SK-N-SH (cell line): Measurements from ENCODE around the gene LCNL1. TPM values are rescaled to one million over a fixed set of nuclear protein-coding genes. Genes with fewer than 3 reads are reported as not detected.

ENCODE experiments used
- CTCF ChIA-PET: fragments of 300-600, 350-600 bp; formaldehyde crosslinking; extraction: SDS; loops from one replicate; lab custom pipeline; 2021; lab: Yijun Ruan, JAX
- POLR2A ChIA-PET: fragments of 350-600 bp; sonication (Branson Sonifier 250); formaldehyde crosslinking; extraction: SDS; loops from one replicate; lab custom pipeline; 2020; ENCODE audit warnings: antibody characterized with exemption, inconsistent platforms; lab: Yijun Ruan, JAX
- DNase-seq: peaks from one replicate; pipeline ENCODE4 v3.0.0; 2012
- H2AFZ ChIP-seq: fragments of 200-600 bp; sonication (generic); 2 replicates; pipeline ENCODE4 v1.8.1; 2016; ENCODE audit warnings: antibody characterized with exemption, mild to moderate bottlenecking, low read depth
- H3F3A ChIP-seq: fragments of 200-600 bp; sonication (generic); replicated peaks from 2 replicates; pipeline ENCODE3; 2016; ENCODE audit warnings: antibody characterized with exemption, mild to moderate bottlenecking; ENCODE audit not compliant: insufficient read depth
- H3K27ac ChIP-seq, 2 experiments: fragments of 200-500 bp in 1 of 2; fragments of 200-600 bp in 1 of 2; sonication (Bioruptor generic) in 1 of 2; sonication (generic), shearing (Covaris generic) in 1 of 2; 2 replicates each; pipeline versions ENCODE4 v1.5.1 to v1.6.1; 2014 to 2016; ENCODE audit warnings: low read depth in 2 of 2, inconsistent platforms in 1 of 2, low read length in 1 of 2, mild to moderate bottlenecking in 1 of 2, mixed read lengths in 1 of 2
- H3K27me3 ChIP-seq: fragments of 200-600 bp; sonication (generic), shearing (Covaris generic); 2 replicates; pipeline ENCODE4 v1.6.1; 2016; ENCODE audit warnings: mixed run types; ENCODE audit not compliant: insufficient read depth
- H3K36me3 ChIP-seq, 2 experiments: fragments of 200-500 bp in 1 of 2; fragments of 200-600 bp in 1 of 2; sonication (Bioruptor generic) in 1 of 2; sonication (generic) in 1 of 2; replicated peaks in 1 of 2; 2 replicates each; pipeline versions ENCODE3 to v1.5.1; 2014 to 2016; ENCODE audit warnings: low read length in 1 of 2, mild to moderate bottlenecking in 1 of 2; ENCODE audit not compliant: insufficient read depth in 2 of 2, control insufficient read depth in 1 of 2
- H3K4me1 ChIP-seq, 2 experiments: fragments of 200-500 bp in 1 of 2; fragments of 200-600 bp in 1 of 2; sonication (Bioruptor generic) in 1 of 2; sonication (generic), shearing (Covaris generic) in 1 of 2; 2 replicates each; pipeline versions ENCODE4 v1.5.1 to v1.6.1; 2014 to 2016; ENCODE audit warnings: low read depth in 1 of 2, low read length in 1 of 2, mixed run types in 1 of 2; ENCODE audit not compliant: insufficient read depth in 2 of 2, control insufficient read depth in 1 of 2
- H3K4me2 ChIP-seq: fragments of 200-600 bp; sonication (generic), shearing (Covaris generic); 2 replicates; pipeline ENCODE4 v1.6.1; 2017; ENCODE audit warnings: mixed run types
- H3K4me3 ChIP-seq, 2 experiments: fragments of 200-500 bp in 1 of 2; fragments of 200-600 bp in 1 of 2; sonication (Bioruptor generic) in 1 of 2; sonication (generic), shearing (Covaris generic) in 1 of 2; 2 replicates each; pipeline versions ENCODE4 v1.5.1 to v1.8.1; 2014 to 2016; ENCODE audit warnings: low read depth in 2 of 2, inconsistent platforms in 1 of 2, low read length in 1 of 2, mild to moderate bottlenecking in 1 of 2, mixed read lengths in 1 of 2, moderate library complexity in 1 of 2
- H3K79me2 ChIP-seq: fragments of 200-600 bp; sonication (generic); 2 replicates; pipeline ENCODE4 v1.8.1; 2017; ENCODE audit warnings: mild to moderate bottlenecking; ENCODE audit not compliant: insufficient read depth
- H3K9ac ChIP-seq: fragments of 200-600 bp; sonication (generic); 2 replicates; pipeline ENCODE4 v1.6.1; 2017; ENCODE audit warnings: mixed run types
- H3K9me2 ChIP-seq: fragments of 200-600 bp; sonication (generic); 2 replicates; pipeline ENCODE4 v1.6.1; 2017; ENCODE audit warnings: mixed run types
- H3K9me3 ChIP-seq: fragments of 200-600 bp; sonication (generic); 2 replicates; pipeline ENCODE4 v1.6.1; 2017; ENCODE audit warnings: mixed run types, mild to moderate bottlenecking, moderate library complexity
- H4K20me1 ChIP-seq: fragments of 200-600 bp; sonication (generic); 2 replicates; pipeline ENCODE4 v1.6.1; 2017; ENCODE audit warnings: mild to moderate bottlenecking, mixed run types; ENCODE audit not compliant: insufficient read depth
- CHD2 ChIP-seq: fragments of 150-350 bp; IDR thresholded peaks from 2 replicates; pipeline ENCODE4 v1.6.1; 2018; ENCODE audit warnings: low read length; ENCODE audit not compliant: partially characterized antibody
- CTCF ChIP-seq: fragments of 200-600 bp; sonication (generic); IDR thresholded peaks from 2 replicates; pipeline ENCODE4 v1.6.1; 2017; ENCODE audit warnings: antibody characterized with exemption, mild to moderate bottlenecking, moderate library complexity
- FOXJ3 ChIP-seq: sonication (generic); formaldehyde crosslinking; IDR thresholded peaks from 2 replicates; pipeline ENCODE4 v1.5.1; 2020; ENCODE audit warnings: mild to moderate bottlenecking, missing genetic modification reagents
- RAD21 ChIP-seq: IDR thresholded peaks from 2 replicates; pipeline ENCODE4 v1.6.1; 2012; ENCODE audit warnings: mild to moderate bottlenecking, low read length
- RCOR1 ChIP-seq: fragments of 150-350 bp; IDR thresholded peaks from 2 replicates; pipeline ENCODE4 v1.6.1; 2017; ENCODE audit warnings: antibody characterized with exemption, low read length
- SMC3 ChIP-seq: IDR thresholded peaks from 2 replicates; pipeline ENCODE4 v1.6.1; 2012; ENCODE audit warnings: low read depth, low read length, improper control_type of control experiment
- WGBS: methylation state at CpG from one replicate; pipeline ENCODE4 v1.1.6; 2017; ENCODE audit warnings: low lambda C conversion rate; 5-methylcytosine and 5-hydroxymethylcytosine counted together
- polyA plus RNA-seq, 3 experiments: library from polyadenylated mRNA; depleted of rRNA; stranded (reverse); fragments of >200 nt; gene quantifications; 2 replicates each; pipeline ENCODE4 v1.2.3, GENCODE V29; 2012

The LCNL1 gene
- polyA plus RNA-seq, 1 of the 3 experiments (the other 2 are of a cell fraction) = not detected

DNA sequence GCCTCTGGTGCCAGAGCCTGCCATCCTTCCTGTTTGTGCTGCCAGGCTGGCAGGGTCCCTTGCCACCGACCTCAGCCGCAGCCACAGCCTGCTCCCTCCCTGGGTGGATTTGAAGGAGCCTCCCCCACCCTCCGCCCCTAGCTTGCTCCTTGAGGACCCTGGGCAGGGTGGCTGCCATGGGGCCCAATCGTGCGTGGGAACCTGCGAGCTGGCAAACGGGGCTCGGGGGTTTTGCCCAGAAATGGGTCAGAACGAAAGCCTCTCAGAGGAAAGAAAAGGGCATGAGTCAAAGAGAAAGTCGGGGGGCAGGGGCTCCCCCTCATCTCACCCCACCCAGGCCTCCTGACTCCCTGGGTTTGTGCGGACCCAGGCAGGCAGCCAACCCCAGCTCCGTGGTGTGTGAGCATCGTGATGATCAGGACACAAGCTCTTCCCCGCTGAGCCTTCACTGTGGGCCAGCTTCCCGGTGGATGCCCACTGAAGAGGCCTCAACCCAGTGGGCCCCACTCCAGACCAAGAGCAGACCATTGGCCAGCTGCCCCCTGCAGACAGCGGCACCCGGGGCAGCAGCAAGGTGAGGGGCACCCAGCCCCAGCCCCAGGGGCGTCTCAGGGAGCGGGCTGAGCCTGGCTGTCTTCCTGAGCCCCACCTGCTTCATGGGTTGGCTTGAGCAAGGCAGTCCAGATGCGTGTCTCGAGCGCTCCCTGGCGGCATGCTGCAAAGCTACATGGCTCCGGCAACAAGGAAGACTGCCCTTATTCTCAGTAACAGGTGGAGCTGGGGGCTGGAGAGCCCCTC lies 52.1 kb downstream of the LCNL1 start:
- peaks cover 0 to 16% of the 10 kb centered on the region in 2 experiments for H3K36me3 ChIP-seq
- TF ChIP-seq SMC3 (peak; percentile 90), RCOR1 (peak; percentile 35; the same call in 1 of the 2 replicates), RAD21 (peak; percentile 85), CTCF (peak; percentile 81), CHD2 (no peak), FOXJ3 (CRISPR knock-in tag) (0 out of 2 replicates have a peak, but pooled peaks have one; percentile 21)
- TF ChIP-seq, all 33 proteins: peak for 5
- Histone ChIP-seq H3K27me3 (no peaks in the 10 kb centered on the region), H3K4me3 (peak overlapping the region in 1 of 2 experiments; percentile 20; a peak in 1 of 4 replicates), H3K4me2 (peak overlapping the region; percentile 8; the same call in 1 of the 2 replicates), H3K9me2 (no peaks in the 10 kb centered on the region), H3K4me1 (peaks cover 0 to 21% of the 10 kb centered on the region in 2 experiments; a peak in 1 of 4 replicates), H3K79me2 (no peaks in the 10 kb centered on the region), H3K27ac (peak overlapping the region in 1 of 2 experiments; percentile 39; a peak in 1 of 4 replicates), H4K20me1 (no peaks in the 10 kb centered on the region), H3K9me3 (no peaks in the 10 kb centered on the region), H2AFZ (no peak overlapping the region), H3K9ac (no peak overlapping the region), H3F3A (peaks cover 4% of the 10 kb centered on the region)
- CTCF ChIA-PET = interaction anchor here (0.6 to 15.1 kb wide), 50 partner anchors 10 to 274 kb away, joined by 3 to 350 read pairs (median 5); partner anchors contain the start of genes AJM1, C8G, CCDC183 and CLIC3
- POLR2A ChIA-PET = interaction anchor here (1.5 to 1.9 kb wide), 3 partner anchors 10 to 87 kb away, joined by 6 to 13 read pairs (median 8); partner anchors contain the start of gene NPDC1
- DNase-seq = peak; percentile 93
- WGBS = 25% methylated on average over 13 of the region's 24 CpGs

Other genes with a start within 250 kb of the LCNL1 start
- gene LCN10, start 240.1 kb upstream of the LCNL1 start, polyA plus RNA-seq (2012; rRNA removed) = not detected in 2 replicates
- not detected in 2 replicates for gene LCN6, start 234.5 kb upstream of the LCNL1 start, polyA plus RNA-seq (2012; rRNA removed)
- gene LCN8, start 224.8 kb upstream of the LCNL1 start, polyA plus RNA-seq (2012; rRNA removed) = not detected in 2 replicates
- gene LCN15, start 218.5 kb upstream of the LCNL1 start, polyA plus RNA-seq (2012; rRNA removed) = 0.08 TPM in 1 of 2 replicates, not detected in the other
- gene TMEM141, start 191.6 kb upstream of the LCNL1 start, polyA plus RNA-seq (2012; rRNA removed) = 112 and 135 TPM in 2 replicates
- gene CCDC183, start 186.7 kb upstream of the LCNL1 start, polyA plus RNA-seq (2012; rRNA removed) = 5.3 and 6.8 TPM in 2 replicates
- gene RABL6, start 175.0 kb upstream of the LCNL1 start, polyA plus RNA-seq (2012; rRNA removed) = 40.0 and 43.6 TPM in 2 replicates
- 2.4 and 2.6 TPM in 2 replicates for gene AJM1, start 140.5 kb upstream of the LCNL1 start, polyA plus RNA-seq (2012; rRNA removed)
- gene PHPT1, start 133.6 kb upstream of the LCNL1 start, polyA plus RNA-seq (2012; rRNA removed) = 338 and 517 TPM in 2 replicates
- gene MAMDC4, start 130.6 kb upstream of the LCNL1 start, polyA plus RNA-seq (2012; rRNA removed) = 4.2 and 5.0 TPM in 2 replicates
- gene EDF1, start 116.7 kb upstream of the LCNL1 start, polyA plus RNA-seq (2012; rRNA removed) = 756 and 1,070 TPM in 2 replicates
- 13.3 and 15.4 TPM in 2 replicates for gene TRAF2, start 96.5 kb upstream of the LCNL1 start, polyA plus RNA-seq (2012; rRNA removed)
- gene FBXW5, start 38.3 kb upstream of the LCNL1 start, polyA plus RNA-seq (2012; rRNA removed) = 78.9 and 85.5 TPM in 2 replicates
- 0.28 and 0.49 TPM in 2 replicates for gene C8G, start 37.8 kb upstream of the LCNL1 start, polyA plus RNA-seq (2012; rRNA removed)
- 0.87 and 1.1 TPM in 2 replicates for gene LCN12, start 30.7 kb upstream of the LCNL1 start, polyA plus RNA-seq (2012; rRNA removed)
- not detected in 2 replicates for gene PTGDS, start 5.5 kb upstream of the LCNL1 start, polyA plus RNA-seq (2012; rRNA removed)
- gene PAXX, start 9.4 kb downstream of the LCNL1 start, polyA plus RNA-seq (2012; rRNA removed) = 37.8 and 52.9 TPM in 2 replicates
- gene CLIC3, start 13.6 kb downstream of the LCNL1 start, polyA plus RNA-seq (2012; rRNA removed) = 0.60 and 1.0 TPM in 2 replicates
- gene ABCA2, start 45.2 kb downstream of the LCNL1 start, polyA plus RNA-seq (2012; rRNA removed) = 26.0 and 34.7 TPM in 2 replicates
- not detected in 2 replicates for gene FUT7, start 49.1 kb downstream of the LCNL1 start, polyA plus RNA-seq (2012; rRNA removed)
- gene NPDC1, start 63.2 kb downstream of the LCNL1 start, polyA plus RNA-seq (2012; rRNA removed) = 47.4 and 48.1 TPM in 2 replicates
- gene ENTPD2, start 71.1 kb downstream of the LCNL1 start, polyA plus RNA-seq (2012; rRNA removed) = not detected in 2 replicates
- gene SAPCD2, start 87.6 kb downstream of the LCNL1 start, polyA plus RNA-seq (2012; rRNA removed) = 4.6 and 6.0 TPM in 2 replicates
- 3.2 and 5.6 TPM in 2 replicates for gene UAP1L1, start 94.5 kb downstream of the LCNL1 start, polyA plus RNA-seq (2012; rRNA removed)
- 57.8 and 61.9 TPM in 2 replicates for gene MAN1B1, start 104.0 kb downstream of the LCNL1 start, polyA plus RNA-seq (2012; rRNA removed)
- gene DPP7, start 131.7 kb downstream of the LCNL1 start, polyA plus RNA-seq (2012; rRNA removed) = 127 and 141 TPM in 2 replicates
- 0.03 TPM in 1 of 2 replicates, not detected in the other for gene GRIN1, start 156.2 kb downstream of the LCNL1 start, polyA plus RNA-seq (2012; rRNA removed)
- gene LRRC26, start 187.1 kb downstream of the LCNL1 start, polyA plus RNA-seq (2012; rRNA removed) = not detected in 2 replicates
- gene TMEM210, start 189.1 kb downstream of the LCNL1 start, polyA plus RNA-seq (2012; rRNA removed) = not detected in 2 replicates
- gene ANAPC2, start 205.6 kb downstream of the LCNL1 start, polyA plus RNA-seq (2012; rRNA removed) = 35.1 and 37.7 TPM in 2 replicates
- gene SSNA1, start 205.7 kb downstream of the LCNL1 start, polyA plus RNA-seq (2012; rRNA removed) = 100 and 124 TPM in 2 replicates
- 4.4 and 5.2 TPM in 2 replicates for gene TPRN, start 217.7 kb downstream of the LCNL1 start, polyA plus RNA-seq (2012; rRNA removed)
- gene TMEM203, start 222.7 kb downstream of the LCNL1 start, polyA plus RNA-seq (2012; rRNA removed) = 55.6 and 57.0 TPM in 2 replicates
- 7.9 and 8.6 TPM in 2 replicates for gene NDOR1, start 222.7 kb downstream of the LCNL1 start, polyA plus RNA-seq (2012; rRNA removed)
- 2.0 and 2.7 TPM in 2 replicates for gene RNF208, start 239.2 kb downstream of the LCNL1 start, polyA plus RNA-seq (2012; rRNA removed)
- gene CYSRT1, start 242.2 kb downstream of the LCNL1 start, polyA plus RNA-seq (2012; rRNA removed) = 2.1 and 2.2 TPM in 2 replicates
- gene RNF224, start 244.5 kb downstream of the LCNL1 start, polyA plus RNA-seq (2012; rRNA removed) = 0.03 and 0.08 TPM in 2 replicates
- gene SLC34A3, start 247.9 kb downstream of the LCNL1 start, polyA plus RNA-seq (2012; rRNA removed) = 0.06 TPM in 1 of 2 replicates, not detected in the other